Measurements from ENCODE around the gene PBXIP1.

The PBXIP1 gene

GRCh38 chr1:154944401-154945159 lies 11.3 kb downstream of the PBXIP1 start:
- H3K4me3 Mint-ChIP-seq, result no peak overlapping the region
- H3K27me3 Mint-ChIP-seq, result no peaks in the 10 kb centered on the region
- DNase-seq, result no peak
- H3K4me1 Mint-ChIP-seq (ENCODE audit: low read depth), result peaks cover 49% of the 10 kb centered on the region
- peak overlapping the region; percentile 91 for H3K27ac Mint-ChIP-seq
- H3K9me3 Mint-ChIP-seq, result no peaks in the 10 kb centered on the region
- peaks cover 31% of the 10 kb centered on the region for H3K36me3 Mint-ChIP-seq (ENCODE audit: low read depth)

DNA sequence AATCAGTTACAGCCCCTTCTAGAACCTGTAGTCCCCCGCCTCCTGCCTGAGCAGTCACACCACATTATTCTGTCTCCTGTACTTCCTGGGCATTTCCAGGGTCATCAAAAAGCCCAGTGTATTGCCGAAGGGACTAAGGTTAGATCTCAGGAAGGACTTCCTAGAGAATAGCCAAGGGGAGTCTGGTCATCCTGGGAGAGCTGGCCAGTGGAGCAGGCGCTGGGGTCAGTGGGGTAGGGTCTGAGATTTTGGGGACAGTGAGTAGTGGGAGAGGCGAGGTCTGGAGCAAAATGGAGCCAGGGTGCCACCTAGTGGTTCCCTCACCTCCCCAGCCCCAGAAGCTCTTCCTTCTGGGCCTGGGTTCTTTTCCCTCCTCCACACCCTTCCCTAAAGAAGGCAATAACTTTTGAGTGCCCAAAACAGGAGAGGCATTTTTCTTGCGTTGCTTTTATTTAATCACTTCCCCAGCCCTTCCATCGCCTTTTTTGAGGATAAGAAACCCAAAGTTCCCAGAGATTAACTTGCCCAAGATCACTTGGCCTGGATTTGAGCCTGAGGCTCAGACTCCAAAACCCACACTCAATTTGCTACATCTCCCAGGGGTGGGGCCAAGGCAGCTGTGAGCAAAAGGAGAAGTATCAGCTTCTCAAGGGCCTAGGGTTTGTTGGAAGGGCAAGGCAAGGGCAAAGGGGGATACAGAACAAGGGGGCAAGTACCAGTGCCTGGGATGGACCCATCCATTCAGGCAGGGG lies 12.1 kb downstream of the PBXIP1 start:
- Mint-ChIP-seq H3K4me1 (ENCODE audit: low read depth) (peaks cover 52% of the 10 kb centered on the region), H3K9me3 (no peaks in the 10 kb centered on the region), H3K4me3 (peak overlapping the region; percentile 1), H3K36me3 (ENCODE audit: low read depth) (peaks cover 31% of the 10 kb centered on the region), H3K27ac (peak overlapping the region; percentile 91), H3K27me3 (no peaks in the 10 kb centered on the region)
- peak; percentile 68 for DNase-seq

DNA sequence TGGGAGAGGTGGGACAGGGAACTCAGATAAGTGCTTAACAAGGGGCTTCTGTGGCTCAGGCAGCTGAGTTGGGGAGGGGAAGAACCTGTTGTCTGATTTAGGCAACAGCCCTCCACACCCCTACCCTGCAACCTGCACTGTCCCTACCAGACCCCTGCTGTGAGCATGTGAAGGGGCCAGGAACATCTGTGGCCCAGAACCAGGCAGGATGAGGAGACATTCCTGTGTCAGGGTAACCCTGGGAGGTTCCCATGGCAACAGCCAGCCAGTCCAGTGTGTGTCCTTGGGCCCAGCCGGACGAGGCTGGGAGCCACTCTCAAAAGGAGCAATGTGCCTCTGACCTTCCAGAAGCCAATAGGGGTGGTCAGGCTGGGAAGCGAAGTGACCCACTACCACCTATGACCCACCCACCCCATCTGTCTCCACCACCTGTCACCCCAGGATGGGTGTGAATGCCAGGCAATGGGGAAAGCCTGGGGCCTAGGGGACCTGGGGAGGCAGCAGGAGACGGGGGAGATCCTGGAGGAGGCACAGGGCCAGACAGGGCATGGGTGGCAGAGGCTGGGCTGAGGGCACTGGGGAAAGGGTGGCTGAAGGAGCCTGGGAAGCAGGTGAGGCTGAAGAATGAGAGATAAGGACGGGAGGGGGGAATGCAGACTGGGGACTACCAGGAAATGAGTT lies 14.4 kb downstream of the PBXIP1 start:
- no peak for DNase-seq
- Mint-ChIP-seq H3K27ac (peak overlapping the region; percentile 91), H3K4me3 (no peak overlapping the region), H3K36me3 (ENCODE audit: low read depth) (peaks cover 18% of the 10 kb centered on the region), H3K9me3 (no peaks in the 10 kb centered on the region), H3K4me1 (ENCODE audit: low read depth) (peaks cover 64% of the 10 kb centered on the region), H3K27me3 (no peaks in the 10 kb centered on the region)

- Mint-ChIP-seq H3K27me3 (no peaks in the 10 kb centered on the region), H3K4me1 (ENCODE audit: low read depth) (peaks cover 68% of the 10 kb centered on the region), H3K36me3 (ENCODE audit: low read depth) (peaks cover 14% of the 10 kb centered on the region), H3K27ac (peak overlapping the region; percentile 91), H3K4me3 (no peak overlapping the region), H3K9me3 (no peaks in the 10 kb centered on the region)
- DNase-seq, result no peak
These were observed 15.2 kb downstream of the PBXIP1 start for GRCh38 chr1:154940651-154941194.

DNA sequence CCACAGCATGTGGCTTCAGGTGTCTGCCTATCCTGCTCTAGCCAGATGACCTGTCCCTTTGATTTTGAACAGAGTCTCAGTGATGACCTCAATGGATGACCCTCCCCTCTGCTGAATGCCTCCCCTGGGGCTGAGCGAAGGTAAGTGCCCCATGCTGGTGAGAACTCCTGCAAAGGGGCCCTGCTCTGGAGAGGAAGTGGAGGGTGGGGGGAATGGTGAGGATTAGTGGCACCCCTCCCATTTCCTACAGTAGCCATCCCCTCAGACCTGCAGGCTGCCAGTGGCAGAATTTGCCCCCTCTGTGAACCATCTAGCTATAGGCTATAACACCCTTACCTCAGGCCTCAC lies 15.7 kb downstream of the PBXIP1 start:
- H3K9me3 Mint-ChIP-seq, result no peaks in the 10 kb centered on the region
- no peak overlapping the region for H3K4me3 Mint-ChIP-seq
- H3K27me3 Mint-ChIP-seq, result no peaks in the 10 kb centered on the region
- H3K4me1 Mint-ChIP-seq (ENCODE audit: low read depth), result peaks cover 74% of the 10 kb centered on the region
- no peak for DNase-seq
- H3K36me3 Mint-ChIP-seq (ENCODE audit: low read depth), result peaks cover 11% of the 10 kb centered on the region
- peak overlapping the region; percentile 91 for H3K27ac Mint-ChIP-seq

- no peaks in the 10 kb centered on the region for H3K27me3 Mint-ChIP-seq
- no peak for DNase-seq
- peaks cover 77% of the 10 kb centered on the region for H3K4me1 Mint-ChIP-seq (ENCODE audit: low read depth)
- peak overlapping the region; percentile 3 for H3K4me3 Mint-ChIP-seq
- H3K36me3 Mint-ChIP-seq (ENCODE audit: low read depth), result peaks cover 11% of the 10 kb centered on the region
- no peaks in the 10 kb centered on the region for H3K9me3 Mint-ChIP-seq
- peak overlapping the region; percentile 98 for H3K27ac Mint-ChIP-seq
These were observed 17.1 kb downstream of the PBXIP1 start for GRCh38 chr1:154938604-154939399.

DNA sequence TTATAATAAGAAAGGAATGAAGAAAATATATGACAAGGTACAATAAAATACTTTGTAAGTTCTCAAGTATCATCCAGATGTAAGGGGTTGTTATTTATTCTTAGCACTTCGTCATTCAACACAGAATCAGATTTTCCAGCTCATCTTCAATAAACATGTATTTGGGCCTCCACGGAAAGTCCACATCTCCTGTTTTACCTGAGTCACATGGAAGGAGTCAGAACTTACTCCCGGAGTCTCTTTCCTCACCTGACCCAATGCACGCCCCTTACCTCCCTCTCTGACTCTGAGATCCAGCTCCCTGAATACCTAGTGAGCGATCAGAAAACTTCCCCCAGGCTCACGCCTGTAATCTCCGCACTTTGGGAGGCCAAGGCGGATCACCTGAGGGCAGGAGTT lies 17.9 kb downstream of the PBXIP1 start:
- peak overlapping the region; percentile 98 for H3K27ac Mint-ChIP-seq
- peaks cover 11% of the 10 kb centered on the region for H3K36me3 Mint-ChIP-seq (ENCODE audit: low read depth)
- H3K4me3 Mint-ChIP-seq, result peak overlapping the region; percentile 92
- H3K4me1 Mint-ChIP-seq (ENCODE audit: low read depth), result peaks cover 71% of the 10 kb centered on the region
- no peaks in the 10 kb centered on the region for H3K27me3 Mint-ChIP-seq
- DNase-seq, result no peak
- H3K9me3 Mint-ChIP-seq, result no peaks in the 10 kb centered on the region

DNA sequence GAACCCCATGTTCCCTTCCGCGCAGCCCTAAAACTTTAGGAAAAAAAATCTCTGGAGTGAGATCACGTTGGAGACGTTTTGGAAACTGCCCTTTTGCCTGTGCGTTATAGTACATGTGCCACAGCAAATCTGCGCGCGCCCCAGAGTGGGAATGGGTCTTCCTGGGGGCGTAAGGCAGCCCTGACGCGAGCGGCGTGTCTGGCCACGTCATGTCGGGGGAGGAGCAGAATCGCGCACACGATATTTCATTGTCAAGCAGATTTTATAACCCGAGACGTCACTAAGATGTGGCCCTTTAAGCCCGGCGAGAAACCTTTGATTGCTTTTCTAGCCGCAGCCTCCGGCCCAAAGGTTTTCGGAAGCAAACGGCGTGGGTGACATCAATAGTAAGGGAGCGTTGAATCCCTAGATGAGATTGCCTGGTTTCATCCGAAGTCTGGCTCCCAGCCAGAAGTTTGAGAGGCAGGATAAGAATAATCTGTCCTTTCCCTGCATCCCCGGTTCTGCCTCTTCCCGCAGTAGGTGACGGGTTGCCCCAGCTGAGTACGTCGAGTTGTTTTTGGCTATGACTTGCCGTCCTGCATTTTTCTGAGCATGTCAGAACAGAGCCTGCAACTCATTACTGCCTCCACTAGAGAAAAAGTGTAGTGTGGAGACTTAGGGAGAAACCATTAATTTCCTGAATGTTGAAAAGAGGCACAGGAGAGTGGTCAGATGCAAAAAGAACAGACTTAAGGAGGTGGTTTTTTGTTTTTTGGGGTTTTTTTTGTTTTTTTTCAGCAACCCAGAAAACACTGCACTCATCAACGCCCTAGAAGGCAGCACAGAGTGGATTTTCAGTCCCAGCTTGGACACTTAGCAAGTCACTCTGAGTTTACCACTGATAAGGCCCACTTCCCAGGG lies 18.6 kb downstream of the PBXIP1 start:
- H3K27ac Mint-ChIP-seq, result peak overlapping the region; percentile 98
- H3K27me3 Mint-ChIP-seq, result no peaks in the 10 kb centered on the region

GRCh38 chr1:154936555-154937084 lies 19.3 kb downstream of the PBXIP1 start, which contains the start of gene PMVK:
Gene PMVK, minus strand, starts transcription at chr1:154936719. Its CDS starts 34 bp downstream, at chr1:154936685.
- no peaks in the 10 kb centered on the region for H3K27me3 Mint-ChIP-seq
- peak within 1 kb of the TSS; percentile 98 for H3K27ac Mint-ChIP-seq
- H3K9me3 Mint-ChIP-seq, result no peaks in the 10 kb centered on the region
- H3K4me3 Mint-ChIP-seq, result peak within 1 kb of the TSS; percentile 92
- peak; percentile 95 for DNase-seq
- peaks cover 57% of the 10 kb centered on the region for H3K4me1 Mint-ChIP-seq (ENCODE audit: low read depth)
- H3K36me3 Mint-ChIP-seq (ENCODE audit: low read depth), result peaks cover 19% of the 10 kb centered on the region

More for the DNA sequence above, 18.6 kb downstream of the PBXIP1 start:
- H3K9me3 Mint-ChIP-seq, result no peaks in the 10 kb centered on the region
- peaks cover 64% of the 10 kb centered on the region for H3K4me1 Mint-ChIP-seq (ENCODE audit: low read depth)
- peak overlapping the region; percentile 92 for H3K4me3 Mint-ChIP-seq
- peak; percentile 92 for DNase-seq
- peaks cover 14% of the 10 kb centered on the region for H3K36me3 Mint-ChIP-seq (ENCODE audit: low read depth)

- peaks cover 25% of the 10 kb centered on the region for H3K36me3 Mint-ChIP-seq (ENCODE audit: low read depth)
- DNase-seq, result no peak
- H3K4me1 Mint-ChIP-seq (ENCODE audit: low read depth), result peaks cover 50% of the 10 kb centered on the region
- peak overlapping the region; percentile 92 for H3K4me3 Mint-ChIP-seq
- H3K27me3 Mint-ChIP-seq, result no peaks in the 10 kb centered on the region
- H3K27ac Mint-ChIP-seq, result peak overlapping the region; percentile 98
- no peaks in the 10 kb centered on the region for H3K9me3 Mint-ChIP-seq
These were observed 19.9 kb downstream of the PBXIP1 start for GRCh38 chr1:154935749-154936554.

DNA sequence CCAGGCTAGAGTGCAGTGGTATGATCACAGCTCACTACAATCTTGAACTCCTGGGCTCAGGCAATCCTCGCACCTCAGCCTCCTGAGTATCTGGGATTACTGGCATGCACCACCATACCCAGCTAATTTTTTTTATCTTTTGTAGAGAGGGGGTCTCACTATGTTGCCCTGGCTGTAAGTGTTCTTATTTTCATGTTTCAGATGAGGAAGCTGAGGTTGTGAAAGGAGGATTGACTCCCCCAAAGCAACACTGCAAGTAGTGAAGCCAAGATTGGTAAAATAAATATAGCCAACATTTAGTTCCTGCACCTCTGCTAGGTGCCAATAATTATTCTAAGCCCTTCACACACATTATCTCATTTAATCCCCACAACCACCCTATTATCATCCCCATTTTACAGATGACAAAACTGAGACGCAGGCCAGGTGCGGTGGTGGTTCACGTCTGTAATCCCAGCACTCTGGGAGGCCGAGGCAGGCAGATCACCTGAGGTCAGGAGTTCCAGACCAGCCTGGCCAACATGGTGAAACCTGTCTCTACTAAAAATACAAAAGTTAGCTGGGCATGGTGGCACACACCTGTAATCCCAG lies 21.4 kb downstream of the PBXIP1 start:
- no peak overlapping the region for H3K27ac Mint-ChIP-seq
- no peak overlapping the region for H3K4me3 Mint-ChIP-seq
- H3K4me1 Mint-ChIP-seq (ENCODE audit: low read depth), result peaks cover 40% of the 10 kb centered on the region
- H3K27me3 Mint-ChIP-seq, result no peaks in the 10 kb centered on the region
- no peak for DNase-seq
- no peaks in the 10 kb centered on the region for H3K9me3 Mint-ChIP-seq
- peaks cover 35% of the 10 kb centered on the region for H3K36me3 Mint-ChIP-seq (ENCODE audit: low read depth)

DNA sequence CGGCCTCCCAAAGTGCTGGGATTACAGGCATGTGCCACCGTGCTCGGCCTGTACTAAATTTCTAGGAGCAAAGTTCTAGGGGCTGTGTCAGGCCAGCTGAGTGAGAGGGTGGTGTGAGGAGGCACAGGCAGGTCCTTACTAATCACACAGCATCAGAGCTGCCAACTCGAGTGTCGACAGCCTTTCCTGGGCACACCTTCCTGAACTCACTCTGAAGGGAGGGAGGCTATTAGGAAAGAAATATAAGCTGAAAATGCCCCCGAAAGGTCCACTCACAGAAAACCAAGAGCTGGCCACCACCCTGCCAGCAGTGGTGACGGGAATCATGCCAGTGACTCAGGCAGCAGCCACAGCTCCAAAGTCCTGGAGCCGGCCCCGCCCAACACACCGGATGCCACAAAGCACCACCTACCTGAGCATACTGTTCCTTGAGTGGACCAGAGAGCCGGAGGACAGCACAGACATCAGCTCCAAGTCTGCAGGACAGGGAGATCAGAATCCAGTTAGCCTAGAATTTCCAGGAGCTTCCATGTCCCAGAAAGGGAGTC lies 23.9 kb downstream of the PBXIP1 start:
- Mint-ChIP-seq H3K27ac (no peak overlapping the region), H3K27me3 (no peaks in the 10 kb centered on the region), H3K36me3 (ENCODE audit: low read depth) (peaks cover 53% of the 10 kb centered on the region), H3K4me3 (no peak overlapping the region), H3K4me1 (ENCODE audit: low read depth) (peaks cover 20% of the 10 kb centered on the region), H3K9me3 (no peaks in the 10 kb centered on the region)
- DNase-seq, result no peak
